GM12873 (cell line): ENCODE results near the gene NOVA1.

Experiments
- CTCF ChIP-seq: IDR thresholded peaks from 2 replicates; pipeline ENCODE4 v1.5.1; 2012; ENCODE audit warnings: low read depth, mild to moderate bottlenecking, moderate library complexity, low read length, control low read depth; ENCODE audit not compliant: insufficient read depth; ENCODE audit errors: missing control alignments

The NOVA1 gene

GRCh38 chr14:26527095-26527494 lies 70.7 kb downstream of the NOVA1 start:
- no peak for TF ChIP-seq CTCF

- no peak for TF ChIP-seq CTCF
Observed at GRCh38 chr14:26526137-26526536, 71.7 kb downstream of the NOVA1 start.

- TF ChIP-seq CTCF = no peak
Observed at GRCh38 chr14:26525085-26525484, 72.7 kb downstream of the NOVA1 start.

- no peak for TF ChIP-seq CTCF
Observed at GRCh38 chr14:26522967-26523366, 74.9 kb downstream of the NOVA1 start.

- TF ChIP-seq CTCF = no peak
Observed at GRCh38 chr14:26517771-26518170, 80.1 kb downstream of the NOVA1 start.

GRCh38 chr14:26500028-26500427 lies 97.8 kb downstream of the NOVA1 start:
- no peak for TF ChIP-seq CTCF

- no peak for TF ChIP-seq CTCF
Observed at GRCh38 chr14:26499546-26499945, 98.3 kb downstream of the NOVA1 start.
